ENCODE measurements around the gene B4GALNT4. TPM values are rescaled to one million over a fixed set of nuclear protein-coding genes. Genes with fewer than 3 reads are reported as not detected.
A peak's percentile ranks its signal among the peaks of the same experiment; 100 is the strongest.

Gene B4GALNT4
- total RNA-seq, 1 donor from 2014 or later, result 31.6 TPM

DNA sequence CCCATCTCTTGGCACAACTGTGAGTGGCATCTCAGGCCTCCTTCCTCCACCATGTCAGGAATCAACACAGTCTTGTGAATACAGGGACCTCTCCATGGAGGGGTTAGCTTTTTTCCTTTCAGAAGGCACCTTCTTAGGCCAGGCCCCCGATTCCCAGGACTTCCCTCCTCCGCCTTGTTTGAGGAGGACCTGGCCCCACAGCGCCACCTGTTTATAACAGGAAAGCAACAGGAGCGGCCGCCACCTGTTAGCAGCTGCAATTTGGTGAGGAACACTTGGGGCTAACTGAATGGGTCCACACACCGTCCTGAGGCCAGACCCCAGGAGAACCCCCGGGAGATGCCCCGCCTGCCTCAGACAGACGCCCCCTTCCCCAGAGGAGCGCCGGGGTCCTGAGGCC is 20.9 kb downstream of the B4GALNT4 start:
- H3K4me3 ChIP-seq (ENCODE audit: low read depth, low read length), result no peak overlapping the region
- TF ChIP-seq, protein P1, sequence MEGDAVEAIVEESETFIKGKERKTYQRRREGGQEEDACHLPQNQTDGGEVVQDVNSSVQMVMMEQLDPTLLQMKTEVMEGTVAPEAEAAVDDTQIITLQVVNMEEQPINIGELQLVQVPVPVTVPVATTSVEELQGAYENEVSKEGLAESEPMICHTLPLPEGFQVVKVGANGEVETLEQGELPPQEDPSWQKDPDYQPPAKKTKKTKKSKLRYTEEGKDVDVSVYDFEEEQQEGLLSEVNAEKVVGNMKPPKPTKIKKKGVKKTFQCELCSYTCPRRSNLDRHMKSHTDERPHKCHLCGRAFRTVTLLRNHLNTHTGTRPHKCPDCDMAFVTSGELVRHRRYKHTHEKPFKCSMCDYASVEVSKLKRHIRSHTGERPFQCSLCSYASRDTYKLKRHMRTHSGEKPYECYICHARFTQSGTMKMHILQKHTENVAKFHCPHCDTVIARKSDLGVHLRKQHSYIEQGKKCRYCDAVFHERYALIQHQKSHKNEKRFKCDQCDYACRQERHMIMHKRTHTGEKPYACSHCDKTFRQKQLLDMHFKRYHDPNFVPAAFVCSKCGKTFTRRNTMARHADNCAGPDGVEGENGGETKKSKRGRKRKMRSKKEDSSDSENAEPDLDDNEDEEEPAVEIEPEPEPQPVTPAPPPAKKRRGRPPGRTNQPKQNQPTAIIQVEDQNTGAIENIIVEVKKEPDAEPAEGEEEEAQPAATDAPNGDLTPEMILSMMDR (IDR thresholded peaks at IDR 0.05; ENCODE audit: insufficient read depth, low read length, poor library complexity, severe bottlenecking), result no peak
- peaks cover 3% of the 10 kb centered on the region for H3K27me3 ChIP-seq (ENCODE audit: control insufficient read depth, insufficient read depth, low read length)
- no peak for DNase-seq (ENCODE audit: low read depth)
- no peaks in the 10 kb centered on the region for H3K36me3 ChIP-seq (ENCODE audit: control insufficient read depth, insufficient read depth, low read length)

DNA sequence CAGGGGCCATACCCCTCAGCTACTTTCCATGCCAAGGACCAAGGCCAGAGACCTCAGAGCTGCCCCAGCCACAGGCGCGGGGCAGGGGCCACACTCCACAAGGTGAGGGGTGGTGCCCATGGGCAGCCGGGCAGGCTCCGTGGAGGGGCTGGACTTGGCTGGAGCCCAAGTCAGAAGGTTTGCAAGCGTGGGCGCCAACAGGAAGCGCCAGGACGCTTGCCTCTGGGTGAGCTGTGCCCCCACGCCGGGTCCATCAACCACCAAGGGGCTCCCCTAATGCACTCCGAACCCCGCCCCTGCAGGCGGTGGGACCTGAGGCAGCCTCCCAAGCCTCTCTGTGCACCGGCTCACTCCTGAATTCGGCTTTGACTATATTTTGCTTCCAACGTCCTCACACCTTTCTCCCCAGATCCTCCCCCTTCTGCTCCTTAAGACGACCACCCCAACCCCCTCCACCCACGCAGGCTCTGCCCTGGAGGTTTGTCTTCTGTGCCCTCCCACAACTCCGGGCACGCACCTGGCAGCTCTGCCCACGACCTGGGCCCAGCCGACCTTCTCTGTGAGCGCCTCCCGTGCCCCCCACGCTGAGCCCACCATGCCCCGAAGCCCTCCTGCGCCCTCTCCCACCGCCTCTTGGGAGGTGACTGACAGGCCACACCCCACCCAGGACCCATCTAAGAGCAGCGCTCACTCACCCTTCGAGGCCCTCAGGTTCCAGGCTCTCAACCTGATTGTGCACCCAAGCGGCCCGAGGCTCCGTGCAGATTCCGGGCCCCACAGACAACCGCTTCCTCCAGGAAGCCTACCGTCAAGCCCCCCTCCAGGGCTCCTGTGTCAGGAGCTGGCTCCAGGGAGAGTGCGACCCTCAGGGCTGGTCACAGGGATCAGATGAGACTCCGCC is 22.1 kb downstream of the B4GALNT4 start:
- H3K27me3 ChIP-seq (ENCODE audit: control insufficient read depth, insufficient read depth, low read length), result peaks cover 3% of the 10 kb centered on the region
- no peak overlapping the region for H3K4me3 ChIP-seq (ENCODE audit: low read depth, low read length)
- no peak for DNase-seq (ENCODE audit: low read depth)
- no peaks in the 10 kb centered on the region for H3K36me3 ChIP-seq (ENCODE audit: control insufficient read depth, insufficient read depth, low read length)
- TF ChIP-seq, protein P1 (IDR thresholded peaks at IDR 0.05; ENCODE audit: insufficient read depth, low read length, poor library complexity, severe bottlenecking), result no peak

DNA sequence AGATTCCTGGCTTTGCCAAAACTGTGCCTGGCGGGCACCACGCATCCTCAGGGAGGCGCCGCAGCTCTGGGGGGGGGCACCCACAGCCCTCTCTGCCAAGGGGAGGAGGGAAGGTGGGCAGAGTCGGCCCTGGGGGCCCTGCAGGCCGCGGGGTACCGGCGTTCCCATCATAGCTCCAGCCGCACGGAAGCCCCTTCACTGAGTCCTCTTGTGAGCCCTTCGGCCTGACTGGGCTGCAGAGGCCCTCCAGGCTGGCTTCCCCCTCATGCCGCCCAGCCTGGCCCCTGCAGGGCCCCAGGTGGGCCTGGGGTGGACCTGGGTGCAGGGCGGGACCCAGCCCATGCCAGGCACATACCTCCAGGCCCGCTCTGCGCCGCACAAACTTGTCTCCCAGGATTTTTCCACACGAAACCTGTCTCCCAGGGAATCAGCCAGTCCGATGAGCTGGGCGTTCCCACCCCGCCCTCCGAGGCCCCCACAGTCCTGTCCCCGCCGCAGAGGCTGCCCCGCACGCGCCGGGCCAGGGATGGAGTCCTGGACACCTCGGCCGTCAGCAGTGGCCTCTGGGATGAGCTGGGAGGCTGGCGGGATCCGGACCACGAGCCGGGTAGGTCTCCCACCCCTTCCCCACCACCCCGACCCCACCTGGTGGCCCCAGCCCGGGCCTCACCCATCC is 22.9 kb downstream of the B4GALNT4 start:
- DNase-seq (ENCODE audit: low read depth), result no peak
- no peak overlapping the region for H3K4me3 ChIP-seq (ENCODE audit: low read depth, low read length)
- H3K36me3 ChIP-seq (ENCODE audit: control insufficient read depth, insufficient read depth, low read length), result no peaks in the 10 kb centered on the region
- TF ChIP-seq, protein P1 (IDR thresholded peaks at IDR 0.05; ENCODE audit: insufficient read depth, low read length, poor library complexity, severe bottlenecking), result no peak
- H3K27me3 ChIP-seq (ENCODE audit: control insufficient read depth, insufficient read depth, low read length), result peaks cover 3% of the 10 kb centered on the region

DNA sequence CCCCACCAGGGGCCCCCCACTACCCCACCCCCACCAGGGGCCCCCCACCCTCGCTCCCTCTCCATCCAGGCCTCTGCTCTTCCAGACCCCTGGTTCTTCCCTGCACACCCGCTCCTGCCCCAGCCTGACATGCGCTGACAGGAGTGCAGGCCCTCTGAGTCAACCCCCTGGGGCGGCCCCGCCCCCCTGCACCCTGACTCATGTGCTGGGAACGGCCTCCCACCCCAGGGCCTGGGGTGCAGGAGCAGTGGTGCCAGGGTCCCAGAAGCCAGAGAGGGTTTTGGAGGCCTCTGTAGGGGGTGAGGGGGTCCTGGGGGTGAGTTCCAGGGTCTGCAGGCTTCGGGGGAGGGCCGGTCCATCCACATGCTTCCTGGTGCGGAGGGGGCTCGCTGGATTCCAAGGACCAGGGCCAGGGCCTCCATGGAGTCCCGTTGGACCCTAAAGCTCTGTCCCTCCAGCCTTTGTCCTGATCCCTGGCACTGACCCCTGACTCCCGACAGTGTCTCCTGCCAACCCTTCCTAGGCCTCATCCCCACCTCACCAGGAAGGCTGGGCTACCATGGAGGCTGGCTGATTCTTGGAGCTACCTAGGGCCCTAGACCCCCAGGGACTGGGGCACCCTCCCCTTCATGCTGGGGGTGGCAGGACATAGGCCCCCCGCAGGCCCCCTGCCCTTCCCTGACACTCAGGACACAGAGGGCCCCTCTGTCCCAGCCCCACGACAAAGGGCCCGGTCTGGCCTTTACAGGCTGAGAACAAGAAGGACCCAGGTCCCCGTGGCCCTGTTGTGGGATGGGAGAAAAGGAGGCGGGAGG is 24.1 kb downstream of the B4GALNT4 start:
- TF ChIP-seq, protein P1 (IDR thresholded peaks at IDR 0.05; ENCODE audit: insufficient read depth, low read length, poor library complexity, severe bottlenecking), result no peak
- Histone ChIP-seq H3K27me3 (ENCODE audit: control insufficient read depth, insufficient read depth, low read length) (no peaks in the 10 kb centered on the region), H3K36me3 (ENCODE audit: control insufficient read depth, insufficient read depth, low read length) (no peaks in the 10 kb centered on the region), H3K4me3 (ENCODE audit: low read depth, low read length) (no peak overlapping the region)
- no peak for DNase-seq (ENCODE audit: low read depth)

DNA sequence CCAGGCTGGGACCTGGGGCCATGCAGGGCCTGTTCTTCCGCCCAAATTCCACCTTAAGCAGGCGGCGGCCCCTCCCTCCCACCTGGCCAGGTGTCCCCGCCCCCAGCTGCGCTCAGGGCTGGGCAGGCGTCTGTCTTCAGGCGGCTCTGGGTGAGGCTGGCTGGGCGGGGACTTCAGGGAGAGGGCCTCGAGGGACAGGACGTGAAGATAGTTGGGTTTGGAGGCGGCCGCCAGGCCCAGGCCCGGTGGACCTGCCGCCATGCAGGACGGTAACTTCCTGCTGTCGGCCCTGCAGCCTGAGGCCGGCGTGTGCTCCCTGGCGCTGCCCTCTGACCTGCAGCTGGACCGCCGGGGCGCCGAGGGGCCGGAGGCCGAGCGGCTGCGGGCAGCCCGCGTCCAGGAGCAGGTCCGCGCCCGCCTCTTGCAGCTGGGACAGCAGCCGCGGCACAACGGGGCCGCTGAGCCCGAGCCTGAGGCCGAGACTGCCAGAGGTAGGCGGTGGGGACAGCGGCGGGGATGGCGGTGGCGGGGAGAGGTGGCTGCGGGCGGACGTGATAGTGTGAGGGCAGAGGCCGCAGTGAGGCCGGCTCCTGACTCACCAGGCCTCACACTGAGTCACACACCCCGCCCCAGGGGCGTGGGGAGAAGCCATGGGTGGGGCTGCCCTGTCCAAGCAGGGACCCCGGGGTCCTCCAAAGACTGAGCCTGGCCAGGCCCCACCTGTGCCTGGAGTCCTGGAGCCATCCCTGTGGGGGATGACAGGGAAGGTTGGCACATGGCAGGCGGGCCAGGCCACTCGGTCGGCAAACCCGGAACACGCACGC is 24.9 kb downstream of the B4GALNT4 start, which contains the start of gene PKP3:
TSS of gene PKP3 (plus strand) at position 176 of the 824 bp plus-strand sequence. CDS start at position 260, 84 bp downstream.
- peaks cover 4% of the 10 kb centered on the region for H3K27me3 ChIP-seq (ENCODE audit: control insufficient read depth, insufficient read depth, low read length)
- TF ChIP-seq, protein P1 (IDR thresholded peaks at IDR 0.05; ENCODE audit: insufficient read depth, low read length, poor library complexity, severe bottlenecking), result no peak
- DNase-seq (ENCODE audit: low read depth), result no peak

More for the DNA sequence above, 24.9 kb downstream of the B4GALNT4 start, which contains the start of gene PKP3:
- Histone ChIP-seq H3K36me3 (ENCODE audit: control insufficient read depth, insufficient read depth, low read length) (no peaks in the 10 kb centered on the region), H3K4me3 (ENCODE audit: low read depth, low read length) (peak within 1 kb of the TSS; percentile 0)
